Posterior cingulate gyrus (tissue), 11 donors: ENCODE results near the gene LCN1.
"Not testable (repeated sequence)": the region's sequence is repeated elsewhere in the genome, so short reads cannot be mapped to it uniquely, and the experiment has no call there.

ENCODE experiments used
- DNase-seq, 10 donors: peaks; one replicate each; pipeline versions ENCODE4 v3.0.0 to v3.0.0-alpha.2; 2020 to 2021; ENCODE audit warnings: mixed read lengths in 3 of 10
- intact Hi-C: fragments of 100-400 bp; cut with DNase I; formaldehyde crosslinking; loops from one replicate; pipeline ENCODE4 v1.15.1; 2023

LCN1 gene

DNA sequence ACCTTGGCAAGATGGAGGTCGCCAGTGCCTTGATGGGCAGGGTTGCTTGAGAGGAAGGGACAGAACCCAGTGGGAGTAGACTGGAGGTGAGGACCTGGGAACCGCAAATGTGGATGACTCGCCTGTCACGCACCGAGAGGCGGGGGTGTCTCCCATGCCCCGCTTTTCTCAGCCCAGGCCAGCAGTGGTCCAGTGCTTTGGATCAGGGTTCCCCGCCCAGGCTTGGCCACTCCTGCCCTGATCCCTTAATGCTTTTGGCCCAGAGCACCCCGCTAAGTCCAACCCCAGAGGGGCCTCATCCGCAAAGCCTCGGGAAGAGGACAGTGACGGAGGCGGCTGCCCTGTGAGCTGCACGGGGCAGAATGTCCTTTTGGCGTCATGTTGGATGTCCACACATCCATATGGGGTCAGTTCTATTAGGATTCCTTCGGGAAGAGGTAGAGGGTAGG lies 18.3 kb upstream of the LCN1 start:
- intact Hi-C loops = loop anchor here (5.0 kb wide), 1 partner anchor 404 kb away; the partner anchor contains the start of gene CAMSAP1
- DNase-seq = peak in 4 of 10 donors; percentile 16 to 76 (median 66)

DNA sequence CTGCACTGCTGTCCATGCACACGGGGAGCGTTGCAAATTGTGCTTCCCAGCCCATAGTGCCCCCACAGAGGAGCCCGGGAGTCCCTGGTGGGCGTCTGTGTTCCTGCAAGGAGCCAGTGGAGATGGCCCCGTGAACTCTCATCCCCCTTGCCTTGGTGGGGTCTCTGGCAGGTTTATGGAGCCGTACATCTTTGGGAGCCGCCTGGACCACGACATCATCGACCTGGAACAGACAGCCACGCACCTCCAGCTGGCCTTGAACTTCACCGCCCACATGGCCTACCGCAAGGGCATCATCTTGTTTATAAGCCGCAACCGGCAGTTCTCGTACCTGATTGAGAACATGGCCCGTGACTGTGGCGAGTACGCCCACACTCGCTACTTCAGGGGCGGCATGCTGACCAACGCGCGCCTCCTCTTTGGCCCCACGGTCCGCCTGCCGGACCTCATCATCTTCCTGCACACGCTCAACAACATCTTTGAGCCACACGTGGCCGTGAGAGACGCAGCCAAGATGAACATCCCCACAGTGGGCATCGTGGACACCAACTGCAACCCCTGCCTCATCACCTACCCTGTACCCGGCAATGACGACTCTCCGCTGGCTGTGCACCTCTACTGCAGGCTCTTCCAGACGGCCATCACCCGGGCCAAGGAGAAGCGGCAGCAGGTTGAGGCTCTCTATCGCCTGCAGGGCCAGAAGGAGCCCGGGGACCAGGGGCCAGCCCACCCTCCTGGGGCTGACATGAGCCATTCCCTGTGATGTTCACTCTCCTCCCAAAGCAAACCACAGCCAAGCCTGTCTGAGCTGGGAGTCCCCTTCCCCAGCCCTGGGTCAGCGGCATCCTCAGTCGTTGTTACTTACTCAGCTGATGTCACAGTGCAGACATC lies 17.6 kb upstream of the LCN1 start:
- intact Hi-C loops = loop anchor here (5.0 kb wide), 1 partner anchor 404 kb away; the partner anchor contains the start of gene CAMSAP1
- peak in 4 of 10 donors; percentile 26 to 70 (median 56) for DNase-seq

GRCh38 chr9:135504262-135505243 lies 16.7 kb upstream of the LCN1 start:
- intact Hi-C loops = loop anchor here (5.0 kb wide), 1 partner anchor 403 kb away; the partner anchor contains the start of gene CAMSAP1

DNA sequence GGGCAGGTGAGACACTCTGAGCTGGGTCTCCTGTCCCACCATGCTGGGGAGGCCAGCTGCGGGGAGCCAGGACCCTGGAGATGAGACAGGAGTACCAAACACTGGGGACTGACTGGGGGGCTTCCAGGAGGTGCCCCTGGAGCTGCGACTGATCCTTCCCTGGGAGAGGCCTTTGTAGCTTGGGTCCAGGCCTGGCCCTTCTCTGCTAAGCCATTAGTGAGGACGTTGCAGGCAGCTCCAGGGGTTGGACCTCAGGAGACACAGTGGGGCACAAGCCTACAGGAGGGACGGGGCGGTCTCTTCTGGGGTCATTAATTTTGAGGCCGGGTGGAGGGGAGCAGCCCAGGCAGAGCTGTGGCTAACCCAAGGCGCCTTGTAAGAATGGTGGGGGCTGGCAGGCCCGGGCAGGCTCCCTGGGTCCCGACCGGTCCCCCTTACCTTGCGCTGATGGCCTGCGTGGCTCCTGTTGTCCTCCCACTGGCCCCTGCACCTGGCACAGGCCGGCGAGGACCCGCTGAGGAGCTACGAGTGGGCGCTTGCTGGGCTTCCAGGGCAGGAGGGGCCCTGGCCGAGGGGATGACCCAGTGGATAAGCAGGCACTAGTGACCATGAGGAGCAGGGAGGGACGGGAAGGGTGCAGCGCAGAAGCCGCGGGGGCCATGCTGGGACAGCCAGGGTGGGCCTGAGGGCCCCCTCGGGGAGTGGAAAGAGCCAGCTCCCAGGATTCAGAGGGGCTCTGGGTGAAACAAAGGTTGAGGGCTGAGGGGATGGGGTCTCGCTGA lies 15.6 kb upstream of the LCN1 start:
- intact Hi-C loops = no loop called here
- DNase-seq = peak in 3 of 10 donors; percentile 65 to 75 (median 70)

More at GRCh38 chr9:135504262-135505243, 16.7 kb upstream of the LCN1 start:
- DNase-seq = peak; percentile 54 to 95 (median 74)

DNA sequence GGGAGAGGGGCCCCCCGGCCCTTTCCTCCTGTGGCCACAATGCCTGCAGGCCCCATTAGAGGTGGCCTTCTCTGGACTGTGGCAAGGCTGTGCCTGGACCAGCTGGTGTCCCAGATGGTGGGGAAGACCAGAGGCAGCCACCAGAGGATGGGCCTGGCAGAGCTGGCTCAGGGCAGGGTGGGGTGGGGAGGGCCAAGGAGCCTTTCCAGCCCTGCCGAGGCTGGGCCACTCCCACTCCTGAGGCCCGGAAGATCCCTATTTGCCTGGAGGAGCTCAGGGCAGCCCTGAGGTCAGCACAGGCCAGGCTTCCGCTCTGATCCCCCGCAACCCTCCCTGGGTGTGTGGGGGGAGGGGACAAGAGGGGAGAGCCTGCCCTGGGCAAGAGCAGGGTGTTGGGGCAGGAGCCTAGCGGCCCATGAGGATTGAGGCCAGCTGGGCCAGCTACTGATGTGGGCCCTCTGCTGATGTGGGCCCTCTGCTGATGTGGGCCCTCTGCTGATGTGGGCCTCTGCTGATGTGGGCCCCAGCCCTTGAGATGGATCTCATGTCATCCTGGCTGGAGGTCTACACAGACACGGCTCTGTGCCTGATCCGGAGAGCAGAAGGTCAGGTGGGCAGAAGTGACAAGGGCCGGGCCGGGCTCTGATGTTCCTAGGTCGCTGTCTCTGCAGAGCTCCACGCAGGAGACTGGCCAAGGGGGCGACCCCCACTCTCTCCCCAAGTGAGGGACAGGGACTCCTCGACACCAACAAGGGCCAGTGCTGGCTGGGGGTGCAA lies 14.7 kb upstream of the LCN1 start:
- DNase-seq = peak in 2 of 10 donors; percentile 65 to 69
- intact Hi-C loops = no loop called here

DNA sequence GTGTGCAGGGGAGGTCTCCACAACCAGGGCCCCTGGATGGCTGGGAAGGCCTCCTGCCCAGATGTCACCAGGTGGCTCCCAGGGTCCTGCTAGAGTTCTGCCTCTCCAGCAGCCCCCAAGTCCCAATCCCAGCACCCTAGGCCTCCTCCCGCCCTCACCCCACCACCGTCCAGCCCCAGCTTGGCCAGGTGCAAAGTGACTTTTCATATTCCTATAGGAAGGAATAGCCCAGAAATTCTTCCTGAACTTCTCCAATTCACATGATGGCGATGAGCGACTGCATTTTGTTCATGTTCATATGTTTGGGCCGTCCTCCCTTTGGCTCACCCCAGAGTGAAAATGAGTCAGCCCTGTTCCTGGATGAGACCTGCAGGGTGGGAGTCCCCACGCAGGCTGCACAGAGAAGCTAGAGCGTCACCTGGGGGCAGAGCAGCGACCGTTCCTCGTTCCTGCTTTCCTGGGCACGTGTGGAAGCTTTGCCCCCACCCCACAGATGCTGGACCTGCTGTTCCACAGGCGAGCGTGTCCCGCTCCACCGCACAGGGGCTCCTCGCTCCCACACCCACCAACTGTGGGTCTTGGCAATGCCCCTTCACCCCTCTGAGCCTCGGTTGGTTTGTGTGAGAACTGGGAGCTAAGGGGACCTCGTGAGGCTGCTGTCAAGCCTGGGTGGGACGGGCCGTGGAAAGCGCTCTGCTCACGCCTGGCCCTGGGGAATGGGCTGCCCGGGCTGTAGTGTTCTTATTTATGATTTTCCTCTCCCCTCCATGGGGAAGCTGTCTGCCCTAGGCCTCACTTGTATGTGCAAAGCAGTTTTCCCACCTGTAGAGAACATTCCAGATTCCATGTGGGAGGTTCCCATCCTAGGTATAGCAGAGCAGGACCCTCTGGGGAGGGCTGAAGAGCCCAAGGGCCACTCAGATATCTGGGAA lies 13.9 kb upstream of the LCN1 start:
- intact Hi-C loops = no loop called here
- peak in 5 of 10 donors; percentile 3 to 57 (median 26) for DNase-seq

DNA sequence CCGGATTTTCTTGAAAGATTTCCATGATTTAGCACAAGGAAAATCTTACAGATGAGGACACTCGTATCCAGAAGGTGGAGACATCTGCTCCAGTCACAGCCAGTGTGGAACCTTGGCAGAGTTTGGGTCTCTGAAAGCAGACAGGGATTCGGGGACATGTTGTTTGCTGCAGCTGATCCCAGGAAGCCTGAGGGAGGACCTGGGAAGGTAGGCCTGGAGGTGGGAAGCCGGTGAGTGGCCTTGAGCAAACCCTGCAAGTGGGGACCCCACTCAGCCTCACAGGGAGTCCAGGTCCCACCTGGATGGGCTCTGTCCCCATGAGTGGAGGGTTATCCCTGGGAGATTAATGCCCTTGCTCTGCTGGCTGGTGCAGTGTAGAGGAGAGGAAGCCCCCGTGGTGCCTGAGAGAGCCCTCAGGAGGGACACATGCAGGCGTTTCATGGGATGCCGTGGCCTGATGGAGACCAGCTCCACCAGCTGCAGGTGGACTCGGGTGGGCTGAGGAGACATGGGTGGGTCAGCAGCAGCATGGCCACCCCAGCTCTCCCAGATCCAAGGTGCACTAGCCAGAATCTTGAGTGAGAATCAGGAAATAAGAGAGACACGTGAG lies 12.9 kb upstream of the LCN1 start:
- intact Hi-C loops = no loop called here
- peak in 4 of 10 donors; percentile 1 to 67 (median 34) for DNase-seq

DNA sequence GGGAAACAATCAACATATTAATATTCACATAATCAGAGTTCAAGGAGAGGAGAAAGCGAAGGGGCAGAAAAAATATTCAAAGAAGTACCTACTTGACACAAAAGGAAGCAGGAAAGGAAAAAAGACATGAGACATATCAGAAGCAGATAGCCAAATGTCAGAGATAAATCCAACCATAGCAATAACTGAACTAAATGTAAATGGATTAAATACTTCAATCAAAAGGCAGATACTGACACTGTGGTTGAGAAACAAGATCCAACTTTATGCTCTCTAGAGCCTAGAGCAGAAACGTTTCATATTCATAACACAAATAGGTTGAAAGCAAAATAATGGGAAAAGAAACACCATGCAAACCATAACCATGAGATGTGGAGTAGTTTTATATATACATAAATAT lies 11.8 kb upstream of the LCN1 start:
- intact Hi-C loops = no loop called here
- no peak for DNase-seq

DNA sequence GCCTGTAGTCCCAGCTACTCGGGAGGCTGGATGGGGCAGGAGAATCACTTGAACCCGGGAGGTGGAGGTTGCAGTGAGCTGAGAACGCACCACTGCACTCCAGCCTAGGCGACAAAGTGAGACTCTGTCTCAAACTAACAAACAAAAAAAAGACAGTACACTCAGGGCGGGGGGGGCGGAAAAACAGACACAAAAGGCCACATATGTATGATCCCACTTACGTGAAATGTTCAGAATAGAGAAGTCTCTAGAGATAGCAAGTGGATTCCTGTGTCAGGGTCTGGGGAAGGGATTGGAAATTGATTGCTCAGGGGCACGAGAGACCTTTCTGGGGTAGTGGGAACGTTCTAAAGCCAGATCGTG lies 9.0 kb upstream of the LCN1 start:
- intact Hi-C loops = no loop called here
- no peak for DNase-seq

- intact Hi-C loops = no loop called here
Observed at GRCh38 chr9:135512904-135513303, 8.3 kb upstream of the LCN1 start.

GRCh38 chr9:135513351-135513846 lies 7.8 kb upstream of the LCN1 start:
- peak in 3 of 10 donors; percentile 5 to 80 (median 76) for DNase-seq

More at GRCh38 chr9:135512904-135513303, 8.3 kb upstream of the LCN1 start:
- peak in 2 of 10 donors; percentile 1 to 42 for DNase-seq

GRCh38 chr9:135513906-135514305 lies 7.3 kb upstream of the LCN1 start:
- intact Hi-C loops = not testable (repeated sequence)
- DNase-seq = peak in 1 of 10 donors; percentile 55

More at GRCh38 chr9:135513351-135513846, 7.8 kb upstream of the LCN1 start:
- intact Hi-C loops = no loop called here

DNA sequence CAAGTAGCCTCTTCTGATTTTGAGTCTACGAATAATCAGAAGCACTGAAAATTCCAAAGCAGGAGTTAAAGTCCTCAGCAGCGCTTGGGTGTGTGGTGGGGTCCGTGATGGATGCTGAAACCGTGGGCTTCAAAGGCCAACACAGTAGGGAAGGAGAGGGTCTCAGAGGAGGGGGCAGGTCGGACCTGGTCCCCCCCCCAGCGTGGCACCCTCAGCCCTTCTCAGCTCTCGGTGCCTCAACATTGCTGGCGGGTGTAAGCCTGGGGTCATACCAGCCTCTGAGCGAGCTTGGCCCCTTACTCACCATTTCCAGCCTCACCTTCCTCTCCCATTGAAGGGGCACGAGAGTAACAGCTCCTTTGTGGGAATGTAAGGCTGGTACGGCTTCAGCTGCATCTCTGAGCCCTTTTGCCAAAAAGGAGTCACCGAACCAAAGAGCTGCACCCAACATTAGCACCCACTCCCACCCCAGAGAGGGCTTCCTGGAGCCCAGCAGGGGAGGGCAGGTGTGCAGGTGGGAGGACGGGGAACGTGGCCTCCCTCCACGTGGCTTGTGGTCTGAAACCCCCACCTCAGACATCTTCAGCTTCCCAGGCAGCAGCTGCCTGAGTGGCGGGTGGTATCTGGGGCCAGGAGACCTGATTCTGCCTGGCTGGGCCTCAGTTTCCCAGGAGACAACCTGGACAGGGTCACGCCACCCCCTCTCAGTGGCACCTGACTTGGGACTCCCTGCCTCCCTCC lies 6.7 kb upstream of the LCN1 start:
- DNase-seq = peak in 2 of 10 donors; percentile 52 to 72
- intact Hi-C loops = no loop called here

DNA sequence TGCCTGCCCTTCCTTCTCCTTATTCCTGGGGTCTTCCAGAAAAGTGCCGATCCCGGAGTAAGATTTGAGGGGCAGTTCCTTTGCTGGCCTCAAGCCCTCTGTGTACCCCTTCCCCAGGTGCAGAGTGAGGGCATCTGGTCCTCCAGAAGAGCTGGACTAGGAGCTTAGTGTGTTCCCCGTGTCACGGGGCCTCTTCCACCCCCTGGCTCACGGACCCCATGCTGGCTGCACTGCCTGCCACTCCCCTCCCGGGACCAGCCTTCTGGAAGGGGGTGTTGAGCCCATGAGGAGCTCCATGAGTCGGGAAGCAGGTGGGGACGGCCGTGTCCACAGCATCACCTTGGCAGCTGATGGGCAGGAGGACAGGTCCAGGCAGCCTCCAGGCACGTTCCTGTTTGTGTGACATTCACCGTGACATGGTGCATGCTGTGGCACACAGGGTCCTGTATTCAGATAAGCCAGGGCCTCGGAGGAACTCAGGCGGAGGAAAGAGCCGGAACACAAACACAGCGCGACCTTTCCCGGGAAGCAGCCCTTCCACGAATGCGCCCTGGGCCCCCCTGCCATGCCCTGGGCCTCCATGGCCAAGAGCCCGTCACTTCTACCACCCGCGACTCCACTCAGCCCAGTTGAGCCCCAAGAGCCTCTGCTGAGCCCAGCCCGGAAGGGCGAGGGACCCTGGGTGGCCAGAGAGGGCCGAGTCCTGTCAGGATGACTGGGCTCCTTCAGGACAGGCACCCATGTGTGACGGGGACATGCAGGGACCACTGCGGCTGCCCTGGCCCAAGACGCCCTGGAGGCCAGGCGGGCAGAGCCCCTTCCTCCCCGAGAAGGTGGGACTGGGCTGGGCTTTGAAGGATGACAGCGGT lies 5.9 kb upstream of the LCN1 start:
- intact Hi-C loops = no loop called here
- peak in 2 of 10 donors; percentile 63 to 79 for DNase-seq

DNA sequence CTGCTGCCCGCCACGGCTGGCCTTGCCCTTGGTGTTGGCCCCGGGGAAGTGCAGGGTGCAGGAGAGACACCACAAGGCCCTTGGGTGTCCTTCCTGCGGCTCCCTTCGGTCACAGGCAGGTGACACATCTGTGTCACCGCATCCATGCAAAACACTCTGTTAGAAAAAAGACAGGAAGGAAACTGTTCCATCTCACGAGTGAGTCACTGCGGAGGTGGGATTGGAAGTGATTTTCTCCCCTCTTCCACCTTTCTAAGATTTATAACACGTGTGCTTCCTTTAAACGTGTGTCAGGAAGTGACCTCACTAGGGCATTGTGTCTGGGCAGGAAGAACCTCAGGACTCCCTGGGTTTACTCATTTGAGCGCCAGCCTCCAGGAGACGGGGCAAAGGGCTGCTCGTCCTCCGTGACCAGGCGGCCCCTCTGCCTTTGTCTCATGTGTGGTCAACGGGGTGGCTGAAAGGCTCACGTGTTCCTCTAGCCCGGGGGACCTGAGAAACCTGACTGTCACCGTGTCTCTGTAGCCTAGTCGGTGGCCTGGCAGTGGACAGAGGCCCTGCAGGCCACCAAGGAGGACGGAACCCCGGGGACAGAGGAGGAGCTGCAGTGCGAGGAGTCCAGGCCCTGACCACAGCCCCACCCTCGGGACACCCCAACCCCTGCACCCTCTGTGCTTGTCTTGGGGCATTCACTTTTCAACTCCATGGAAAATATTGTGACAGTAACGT lies 4.9 kb upstream of the LCN1 start:
- intact Hi-C loops = no loop called here
- peak in 2 of 10 donors; percentile 41 to 65 for DNase-seq
